DND-41 (cell line): ENCODE results near the gene TNFSF15.

Source experiments
- ATAC-seq: fragments of 200-7000 bp; cut with Tn5 transposase; 3 replicates; pipeline ENCODE4 v1.9.1; 2021; ENCODE audit warnings: low read depth; ENCODE audit not compliant: insufficient read depth
- DNase-seq: peaks from one replicate; pipeline ENCODE4 v3.0.0-alpha.2; 2020
- H2AFZ ChIP-seq: 2 replicates; pipeline ENCODE4 v1.6.0; 2012; ENCODE audit warnings: low read depth, low read length
- H3K27ac ChIP-seq: 2 replicates; pipeline ENCODE4 v1.5.1; 2012; ENCODE audit warnings: low read length, inconsistent platforms
- H3K27me3 ChIP-seq: fragments of 200-600 bp; sonication (generic); 2 replicates; pipeline ENCODE4 v1.6.0; 2012; ENCODE audit warnings: low read length, mild to moderate bottlenecking, inconsistent platforms; ENCODE audit not compliant: insufficient read depth, poor library complexity
- H3K36me3 ChIP-seq: 2 replicates; pipeline ENCODE4 v1.5.1; 2012; ENCODE audit warnings: low read length, inconsistent platforms; ENCODE audit not compliant: insufficient read depth
- H3K4me1 ChIP-seq: 2 replicates; pipeline ENCODE4 v1.5.1; 2012; ENCODE audit warnings: mild to moderate bottlenecking, low read length; ENCODE audit not compliant: insufficient read depth
- H3K4me2 ChIP-seq: 2 replicates; pipeline ENCODE4 v1.6.0; 2012; ENCODE audit warnings: mild to moderate bottlenecking, moderate library complexity, low read length, inconsistent platforms; ENCODE audit not compliant: insufficient read depth
- H3K4me3 ChIP-seq, 2 experiments: fragments of 200-600 bp in 1 of 2; shearing (Covaris generic) in 1 of 2; 2 replicates each; pipeline ENCODE4 v1.5.1; 2012 to 2016; ENCODE audit warnings: inconsistent platforms in 2 of 2, low read length in 2 of 2, mild to moderate bottlenecking in 2 of 2, low read depth in 1 of 2, moderate library complexity in 1 of 2
- H3K79me2 ChIP-seq: 2 replicates; pipeline ENCODE4 v1.6.0; 2012; ENCODE audit warnings: low read length, inconsistent platforms; ENCODE audit not compliant: insufficient read depth
- H3K9ac ChIP-seq: 2 replicates; pipeline ENCODE4 v1.6.0; 2012; ENCODE audit warnings: low read depth, mild to moderate bottlenecking, inconsistent platforms, low read length, moderate library complexity
- H3K9me3 ChIP-seq: 2 replicates; pipeline ENCODE4 v1.5.1; 2012; ENCODE audit warnings: low read length, moderate library complexity, mild to moderate bottlenecking, inconsistent platforms; ENCODE audit not compliant: insufficient read depth, severe bottlenecking
- H4K20me1 ChIP-seq: 2 replicates; pipeline ENCODE4 v1.6.0; 2012; ENCODE audit warnings: low read length; ENCODE audit not compliant: insufficient read depth
- EZH2 ChIP-seq: IDR thresholded peaks from 3 replicates; pipeline ENCODE4 v1.6.1; 2012; ENCODE audit warnings: borderline replicate concordance, low read depth, mild to moderate bottlenecking, moderate library complexity, low read length, inconsistent platforms; ENCODE audit not compliant: severe bottlenecking
- TF ChIP-seq, protein P1 (sequence below): IDR thresholded peaks from 2 replicates; pipeline ENCODE4 v1.5.1; 2012; ENCODE audit warnings: borderline replicate concordance, low read length, moderate library complexity, mild to moderate bottlenecking; ENCODE audit not compliant: poor library complexity, severe bottlenecking; ENCODE audit errors: extremely low read depth

TNFSF15 gene

DNA sequence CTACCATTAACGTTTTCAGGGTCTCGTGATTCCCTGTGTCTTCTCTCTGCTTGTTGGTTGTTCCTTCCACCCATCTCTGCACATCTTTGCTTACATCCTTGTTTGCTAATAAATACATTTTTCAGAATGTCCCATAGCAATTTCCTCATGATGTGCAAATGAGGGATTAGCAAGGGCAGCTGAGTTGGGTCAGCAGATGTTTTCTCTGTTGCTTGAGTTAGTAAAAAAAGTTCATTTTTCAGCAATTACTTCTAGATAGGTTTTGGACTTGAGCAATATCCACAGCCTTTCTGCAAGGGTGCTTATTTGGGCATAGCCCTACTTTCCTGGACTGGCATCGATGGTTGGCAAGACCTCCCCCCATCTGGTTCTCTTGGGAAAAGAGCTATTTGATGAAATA lies 4.8 kb upstream of the TNFSF15 start:
- DNase-seq (no peak), ATAC-seq (no peak)
- H3K36me3 ChIP-seq, result no peaks in the 10 kb centered on the region
- no peaks in the 10 kb centered on the region for H3K9me3 ChIP-seq
- no peaks in the 10 kb centered on the region for H3K27me3 ChIP-seq
- H4K20me1 ChIP-seq, result no peaks in the 10 kb centered on the region
- H3K4me3 ChIP-seq, result no peak overlapping the region
- TF ChIP-seq, protein P1, sequence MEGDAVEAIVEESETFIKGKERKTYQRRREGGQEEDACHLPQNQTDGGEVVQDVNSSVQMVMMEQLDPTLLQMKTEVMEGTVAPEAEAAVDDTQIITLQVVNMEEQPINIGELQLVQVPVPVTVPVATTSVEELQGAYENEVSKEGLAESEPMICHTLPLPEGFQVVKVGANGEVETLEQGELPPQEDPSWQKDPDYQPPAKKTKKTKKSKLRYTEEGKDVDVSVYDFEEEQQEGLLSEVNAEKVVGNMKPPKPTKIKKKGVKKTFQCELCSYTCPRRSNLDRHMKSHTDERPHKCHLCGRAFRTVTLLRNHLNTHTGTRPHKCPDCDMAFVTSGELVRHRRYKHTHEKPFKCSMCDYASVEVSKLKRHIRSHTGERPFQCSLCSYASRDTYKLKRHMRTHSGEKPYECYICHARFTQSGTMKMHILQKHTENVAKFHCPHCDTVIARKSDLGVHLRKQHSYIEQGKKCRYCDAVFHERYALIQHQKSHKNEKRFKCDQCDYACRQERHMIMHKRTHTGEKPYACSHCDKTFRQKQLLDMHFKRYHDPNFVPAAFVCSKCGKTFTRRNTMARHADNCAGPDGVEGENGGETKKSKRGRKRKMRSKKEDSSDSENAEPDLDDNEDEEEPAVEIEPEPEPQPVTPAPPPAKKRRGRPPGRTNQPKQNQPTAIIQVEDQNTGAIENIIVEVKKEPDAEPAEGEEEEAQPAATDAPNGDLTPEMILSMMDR, result no peak
- TF ChIP-seq EZH2, result no peak
- H3K27ac ChIP-seq, result no peak overlapping the region
- peaks cover 11% of the 10 kb centered on the region for H3K4me1 ChIP-seq
- no peak overlapping the region for H3K9ac ChIP-seq
- H3K4me2 ChIP-seq, result no peak overlapping the region
- no peak overlapping the region for H2AFZ ChIP-seq
- no peaks in the 10 kb centered on the region for H3K79me2 ChIP-seq

DNA sequence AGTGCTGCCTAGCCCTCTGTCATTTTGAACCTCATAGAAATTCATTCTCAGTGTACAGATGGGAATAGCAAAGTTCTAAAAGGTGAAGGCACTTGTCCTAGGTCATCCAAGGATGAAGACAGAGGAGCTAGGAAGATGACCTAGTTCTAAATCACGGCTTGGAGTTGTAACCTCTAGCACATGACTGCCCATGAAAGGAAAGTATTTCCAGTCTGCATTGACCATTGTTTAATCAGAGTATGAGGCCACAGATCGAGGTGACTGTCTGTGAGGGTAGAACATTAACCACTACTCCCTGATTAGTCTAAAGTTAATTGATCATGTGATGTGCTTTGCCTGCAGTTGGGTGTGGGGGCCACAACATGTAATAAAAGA lies 674 bp upstream of the TNFSF15 start:
- no peak for DNase-seq
- no peaks in the 10 kb centered on the region for H3K36me3 ChIP-seq
- H3K4me1 ChIP-seq, result peaks cover 13% of the 10 kb centered on the region
- no peak overlapping the region for H3K4me2 ChIP-seq
- H3K79me2 ChIP-seq, result no peaks in the 10 kb centered on the region
- H3K9me3 ChIP-seq, result no peaks in the 10 kb centered on the region
- no peak overlapping the region for H2AFZ ChIP-seq
- ATAC-seq, result no peak
- no peaks in the 10 kb centered on the region for H3K27me3 ChIP-seq
- H3K9ac ChIP-seq, result no peak overlapping the region
- TF ChIP-seq, protein P1, result no peak
- TF ChIP-seq EZH2, result no peak
- no peak overlapping the region for H3K4me3 ChIP-seq
- H4K20me1 ChIP-seq, result no peaks in the 10 kb centered on the region
- H3K27ac ChIP-seq, result no peak overlapping the region

DNA sequence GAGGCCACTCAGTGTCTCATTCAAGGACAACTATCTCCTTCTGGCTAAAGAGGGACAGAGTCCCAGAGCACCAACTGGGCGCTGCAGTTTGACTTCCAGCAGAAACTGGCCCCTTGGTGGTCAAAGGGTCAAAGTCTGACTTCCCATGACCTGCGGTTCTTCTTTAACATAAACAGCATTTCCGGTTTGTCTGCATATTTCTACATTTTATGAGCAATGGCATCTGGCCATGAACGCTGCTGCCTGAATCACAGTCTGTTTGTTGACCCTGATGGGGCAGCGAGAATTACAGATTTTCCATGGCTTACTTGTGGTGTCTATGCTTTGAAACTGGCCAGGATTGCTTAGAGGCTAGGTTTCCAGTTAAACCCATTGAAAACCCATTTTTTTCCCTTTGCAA lies 1.3 kb downstream of the TNFSF15 start:
- no peak overlapping the region for H3K4me3 ChIP-seq
- no peak overlapping the region for H3K9ac ChIP-seq
- H3K36me3 ChIP-seq, result no peaks in the 10 kb centered on the region
- no peak for DNase-seq
- no peak overlapping the region for H3K4me2 ChIP-seq
- no peaks in the 10 kb centered on the region for H3K27me3 ChIP-seq
- no peaks in the 10 kb centered on the region for H4K20me1 ChIP-seq
- H3K27ac ChIP-seq, result no peak overlapping the region
- no peak overlapping the region for H2AFZ ChIP-seq
- TF ChIP-seq EZH2, result no peak
- TF ChIP-seq, protein P1, result no peak
- H3K79me2 ChIP-seq, result no peaks in the 10 kb centered on the region
- no peak for ATAC-seq
- H3K4me1 ChIP-seq, result peaks cover 13% of the 10 kb centered on the region
- no peaks in the 10 kb centered on the region for H3K9me3 ChIP-seq
